ENCODE measurements around the gene MGAT5. TPM values are rescaled to one million over a fixed set of nuclear protein-coding genes. Genes with fewer than 3 reads are reported as not detected.

The MGAT5 gene
- total RNA-seq, 1 donor from 2014 or later, result 21.2 TPM

DNA sequence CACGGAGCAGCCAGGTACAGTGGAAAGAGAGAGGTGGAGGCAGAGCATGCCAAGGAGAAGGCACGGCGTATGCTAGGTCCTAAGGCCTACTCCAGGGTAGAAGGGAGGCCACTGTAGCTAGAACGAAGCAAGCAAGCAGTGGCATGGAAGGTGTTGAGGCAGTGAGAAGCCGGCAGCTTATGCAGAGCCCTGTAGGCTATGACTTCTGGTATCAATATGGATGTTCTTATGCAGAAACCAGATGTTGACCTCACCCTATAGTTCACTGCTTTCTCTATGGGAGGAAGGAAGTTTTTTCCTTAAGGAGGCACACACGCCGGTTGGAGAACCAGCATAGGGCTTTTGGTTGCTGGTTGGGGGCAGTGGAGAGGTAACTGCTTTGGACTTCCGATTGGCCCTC, 6.1 kb downstream of the MGAT5 start:
- H3K4me1 ChIP-seq, result peaks cover 4% of the 10 kb centered on the region
- Mint-ChIP-seq H3K9me3 (no peaks in the 10 kb centered on the region), H3K36me3 (peaks cover 2% of the 10 kb centered on the region), H3K4me1 (peaks cover 8% of the 10 kb centered on the region), H3K4me3 (no peak overlapping the region), H3K27ac (no peak overlapping the region), H3K27me3 (ENCODE audit: insufficient read depth, low read depth) (peaks cover 3% of the 10 kb centered on the region)
- TF ChIP-seq, protein P1, sequence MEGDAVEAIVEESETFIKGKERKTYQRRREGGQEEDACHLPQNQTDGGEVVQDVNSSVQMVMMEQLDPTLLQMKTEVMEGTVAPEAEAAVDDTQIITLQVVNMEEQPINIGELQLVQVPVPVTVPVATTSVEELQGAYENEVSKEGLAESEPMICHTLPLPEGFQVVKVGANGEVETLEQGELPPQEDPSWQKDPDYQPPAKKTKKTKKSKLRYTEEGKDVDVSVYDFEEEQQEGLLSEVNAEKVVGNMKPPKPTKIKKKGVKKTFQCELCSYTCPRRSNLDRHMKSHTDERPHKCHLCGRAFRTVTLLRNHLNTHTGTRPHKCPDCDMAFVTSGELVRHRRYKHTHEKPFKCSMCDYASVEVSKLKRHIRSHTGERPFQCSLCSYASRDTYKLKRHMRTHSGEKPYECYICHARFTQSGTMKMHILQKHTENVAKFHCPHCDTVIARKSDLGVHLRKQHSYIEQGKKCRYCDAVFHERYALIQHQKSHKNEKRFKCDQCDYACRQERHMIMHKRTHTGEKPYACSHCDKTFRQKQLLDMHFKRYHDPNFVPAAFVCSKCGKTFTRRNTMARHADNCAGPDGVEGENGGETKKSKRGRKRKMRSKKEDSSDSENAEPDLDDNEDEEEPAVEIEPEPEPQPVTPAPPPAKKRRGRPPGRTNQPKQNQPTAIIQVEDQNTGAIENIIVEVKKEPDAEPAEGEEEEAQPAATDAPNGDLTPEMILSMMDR (IDR thresholded peaks at IDR 0.05), result no peak
- TF ChIP-seq EZH2phosphoT487 (IDR thresholded peaks at IDR 0.05) (no peak), EZH2 (IDR thresholded peaks at IDR 0.05) (no peak)
- no peak overlapping the region for H3K4me2 ChIP-seq
- H4K20me1 ChIP-seq (ENCODE audit: low read depth), result peaks cover 23% of the 10 kb centered on the region
- H3K27ac ChIP-seq, result no peak overlapping the region
- no peak overlapping the region for H3K4me3 ChIP-seq
- H3K27me3 ChIP-seq, result no peaks in the 10 kb centered on the region
- H2AFZ ChIP-seq (replicated peaks), result no peak overlapping the region
- H3K9ac ChIP-seq, result no peak overlapping the region
- H3K36me3 ChIP-seq, result no peaks in the 10 kb centered on the region
- no peaks in the 10 kb centered on the region for H3F3A ChIP-seq (ENCODE audit: low read depth)
- H3K9me3 ChIP-seq (ENCODE audit: low read depth), result no peaks in the 10 kb centered on the region
- H3K79me2 ChIP-seq (ENCODE audit: low read depth), result no peaks in the 10 kb centered on the region
- no peak for DNase-seq (ENCODE audit: low spot score)

DNA sequence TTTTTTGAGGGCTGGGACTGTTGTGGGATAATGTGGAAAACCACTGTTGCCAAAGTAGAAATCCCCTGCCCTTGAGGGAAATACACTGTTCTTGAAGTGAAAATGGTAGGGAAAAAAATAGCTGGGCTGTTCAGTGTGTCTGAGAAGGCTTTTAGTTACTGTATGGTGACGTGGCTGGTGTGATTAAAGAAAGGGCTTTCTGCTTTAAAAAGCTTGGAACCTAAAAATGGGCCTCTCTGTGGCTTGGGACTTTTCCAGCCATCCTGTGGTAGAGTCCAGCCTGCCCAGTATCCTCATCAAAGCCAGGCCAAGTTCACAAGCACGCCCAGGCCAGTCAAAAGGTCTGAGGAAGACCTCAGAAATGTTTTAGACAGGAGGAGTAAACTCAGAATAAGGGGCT, 6.8 kb downstream of the MGAT5 start:
- no peak overlapping the region for H3K27ac ChIP-seq
- H3K4me1 Mint-ChIP-seq, result peaks cover 8% of the 10 kb centered on the region
- H3K27me3 ChIP-seq, result no peaks in the 10 kb centered on the region
- no peak for DNase-seq (ENCODE audit: low spot score)
- no peaks in the 10 kb centered on the region for H3K9me3 Mint-ChIP-seq
- H3K4me2 ChIP-seq, result no peak overlapping the region
- H3K36me3 Mint-ChIP-seq, result no peaks in the 10 kb centered on the region
- H3K4me3 Mint-ChIP-seq, result no peak overlapping the region
- no peak for TF ChIP-seq EZH2 (IDR thresholded peaks at IDR 0.05)
- TF ChIP-seq EZH2phosphoT487 (IDR thresholded peaks at IDR 0.05), result no peak
- TF ChIP-seq, protein P1 (IDR thresholded peaks at IDR 0.05), result no peak
- no peak overlapping the region for H3K9ac ChIP-seq
- H4K20me1 ChIP-seq (ENCODE audit: low read depth), result peaks cover 23% of the 10 kb centered on the region
- H3F3A ChIP-seq (ENCODE audit: low read depth), result no peaks in the 10 kb centered on the region
- no peaks in the 10 kb centered on the region for H3K79me2 ChIP-seq (ENCODE audit: low read depth)
- peaks cover 3% of the 10 kb centered on the region for H3K27me3 Mint-ChIP-seq (ENCODE audit: insufficient read depth, low read depth)
- no peaks in the 10 kb centered on the region for H3K36me3 ChIP-seq
- no peak overlapping the region for H3K4me3 ChIP-seq
- peaks cover 4% of the 10 kb centered on the region for H3K4me1 ChIP-seq
- no peak overlapping the region for H3K27ac Mint-ChIP-seq
- no peak overlapping the region for H2AFZ ChIP-seq (replicated peaks)
- no peaks in the 10 kb centered on the region for H3K9me3 ChIP-seq (ENCODE audit: low read depth)

DNA sequence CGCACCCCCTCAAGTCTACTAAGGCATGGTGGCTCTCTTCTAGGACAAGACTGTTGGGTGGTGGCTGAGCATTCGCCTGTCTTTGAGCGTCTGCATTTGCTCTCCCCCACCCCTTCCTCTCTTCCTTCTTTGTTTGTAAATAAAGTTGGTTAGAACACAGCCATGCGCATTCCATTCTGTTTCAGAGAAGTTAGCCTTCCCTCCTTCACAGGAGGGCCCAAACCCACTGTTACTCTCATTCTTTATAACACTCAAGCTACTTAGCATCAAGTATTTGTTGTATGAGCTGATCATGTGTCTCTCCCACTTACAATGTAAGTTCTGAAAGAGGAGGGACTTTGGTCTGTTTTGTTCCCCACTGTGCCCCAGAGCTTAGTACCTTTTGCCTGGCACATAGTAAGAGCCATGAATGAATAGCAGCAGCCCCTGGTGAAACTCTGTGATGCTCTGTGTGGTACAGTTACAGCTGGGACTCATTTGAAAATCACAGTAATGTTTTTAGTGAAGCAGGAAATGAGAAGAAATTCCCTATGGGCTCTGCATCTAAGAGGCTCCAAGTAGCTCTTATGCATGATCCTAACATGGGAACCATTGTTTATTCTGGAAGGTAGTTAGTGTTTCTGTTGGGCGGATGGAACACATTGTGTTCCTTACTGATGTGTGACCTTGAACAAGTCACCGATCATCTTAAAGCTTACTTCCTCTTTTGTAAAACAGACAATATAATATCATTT, 7.7 kb downstream of the MGAT5 start:
- no peak overlapping the region for H3K4me2 ChIP-seq

More for the DNA sequence above, 7.7 kb downstream of the MGAT5 start:
- peak; percentile 25 for DNase-seq (ENCODE audit: low spot score)
- H3K27ac ChIP-seq, result no peak overlapping the region
- H3K4me1 ChIP-seq, result peaks cover 4% of the 10 kb centered on the region
- no peak overlapping the region for H3K27ac Mint-ChIP-seq
- H3K4me1 Mint-ChIP-seq, result peaks cover 8% of the 10 kb centered on the region
- H3K9me3 ChIP-seq (ENCODE audit: low read depth), result no peaks in the 10 kb centered on the region
- no peak overlapping the region for H2AFZ ChIP-seq (replicated peaks)
- H3K9me3 Mint-ChIP-seq, result no peaks in the 10 kb centered on the region
- H3K27me3 ChIP-seq, result no peaks in the 10 kb centered on the region
- H4K20me1 ChIP-seq (ENCODE audit: low read depth), result peaks cover 23% of the 10 kb centered on the region
- H3F3A ChIP-seq (ENCODE audit: low read depth), result no peaks in the 10 kb centered on the region
- no peak overlapping the region for H3K9ac ChIP-seq
- no peaks in the 10 kb centered on the region for H3K36me3 ChIP-seq
- no peak overlapping the region for H3K4me3 Mint-ChIP-seq
- TF ChIP-seq, protein P1 (IDR thresholded peaks at IDR 0.05), result no peak
- TF ChIP-seq EZH2 (IDR thresholded peaks at IDR 0.05), result no peak
- TF ChIP-seq EZH2phosphoT487 (IDR thresholded peaks at IDR 0.05), result no peak
- H3K36me3 Mint-ChIP-seq, result no peaks in the 10 kb centered on the region
- H3K79me2 ChIP-seq (ENCODE audit: low read depth), result no peaks in the 10 kb centered on the region
- peaks cover 3% of the 10 kb centered on the region for H3K27me3 Mint-ChIP-seq (ENCODE audit: insufficient read depth, low read depth)
- H3K4me3 ChIP-seq, result no peak overlapping the region
